ENCODE results near the gene MGAT5.

The MGAT5 gene

DNA sequence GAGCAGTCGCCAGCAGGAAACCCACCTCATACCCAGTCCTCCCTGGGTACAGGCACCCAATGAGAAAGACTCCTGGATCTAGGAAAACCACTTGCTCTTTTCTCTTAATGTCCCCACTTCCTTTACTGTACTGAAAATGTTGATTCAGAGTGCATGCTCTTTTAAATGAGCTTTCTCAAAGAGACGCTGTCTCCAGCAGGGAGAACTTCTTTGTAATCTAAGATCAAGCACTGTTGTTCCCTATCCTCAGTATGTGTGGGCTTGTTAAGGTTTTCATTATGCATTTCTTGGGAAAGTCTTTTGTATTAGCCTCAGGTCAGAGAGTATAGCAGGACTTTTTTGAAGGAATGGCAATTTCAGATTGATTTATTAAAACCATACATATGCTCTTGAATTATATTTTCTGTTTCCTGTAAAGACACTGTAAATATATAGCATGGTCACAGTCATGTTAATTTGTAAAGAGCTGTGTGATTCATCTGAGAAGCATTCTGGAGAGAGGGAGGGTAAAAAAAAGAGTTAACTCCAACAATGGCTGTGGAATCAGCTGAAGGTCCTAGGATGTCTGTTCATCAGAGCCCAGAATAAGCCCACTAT lies 178.1 kb downstream of the MGAT5 start:
- no peak for DNase-seq

DNA sequence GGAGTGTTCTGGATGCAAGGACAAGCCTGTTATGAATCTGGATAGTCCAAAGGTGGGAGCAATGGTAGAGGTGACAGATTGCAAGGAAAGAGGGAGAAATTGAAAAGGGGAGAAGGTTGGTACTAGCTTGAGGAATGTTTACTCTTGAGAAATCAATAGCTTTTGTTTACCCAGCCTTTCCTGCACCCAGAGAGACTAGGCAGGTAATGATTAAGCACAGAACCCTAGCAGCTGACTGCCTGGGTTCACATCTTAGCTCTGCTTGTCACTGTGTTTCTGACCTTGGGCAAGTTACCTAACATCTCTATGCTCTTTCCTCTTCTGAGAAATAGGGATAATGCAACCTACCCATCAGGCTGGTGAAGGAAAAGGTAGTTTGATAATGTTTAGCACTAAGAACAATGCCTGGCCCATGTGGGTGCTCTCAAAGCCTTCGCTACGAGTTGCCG lies 178.6 kb downstream of the MGAT5 start:
- DNase-seq: no peak

DNA sequence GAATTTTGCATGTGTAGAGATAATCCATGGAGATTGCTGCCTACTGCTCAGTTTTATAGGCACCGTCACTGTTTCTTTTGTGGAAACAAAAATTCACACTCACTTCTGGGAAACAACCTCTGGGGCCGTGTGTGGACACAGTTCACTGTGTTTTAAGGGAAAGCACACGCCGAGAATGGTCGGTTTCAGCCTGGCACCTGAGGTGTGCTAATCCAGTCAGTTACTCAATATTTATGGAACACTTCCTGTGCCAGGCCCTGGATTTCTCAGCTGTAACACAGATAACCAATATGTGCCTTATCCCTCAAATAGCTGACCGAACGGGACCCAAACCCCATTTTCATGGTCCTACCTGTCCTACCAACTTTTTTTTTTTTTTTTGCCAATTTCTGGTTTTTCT lies 179.6 kb downstream of the MGAT5 start:
- DNase-seq: no peak

DNA sequence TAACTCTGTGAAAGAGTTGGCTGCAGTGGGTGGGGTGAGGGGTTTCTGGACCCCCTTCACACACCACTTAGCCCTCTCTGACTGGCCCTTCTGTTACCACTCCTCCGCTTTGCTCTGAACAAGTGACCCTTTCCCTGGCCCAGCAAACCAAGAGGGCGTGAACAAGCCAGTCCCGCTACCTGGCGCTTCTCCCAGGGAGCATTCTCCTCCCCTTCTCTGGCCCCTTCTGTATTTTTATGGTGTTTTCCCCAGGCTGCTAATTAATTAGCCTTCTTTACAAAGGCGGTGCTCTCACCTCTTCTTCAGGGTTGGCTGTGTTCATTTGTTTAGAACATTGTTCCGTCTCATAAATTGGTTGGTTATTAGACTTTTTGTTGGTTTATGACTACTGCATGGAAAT lies 180.1 kb downstream of the MGAT5 start:
- no peak for DNase-seq

DNA sequence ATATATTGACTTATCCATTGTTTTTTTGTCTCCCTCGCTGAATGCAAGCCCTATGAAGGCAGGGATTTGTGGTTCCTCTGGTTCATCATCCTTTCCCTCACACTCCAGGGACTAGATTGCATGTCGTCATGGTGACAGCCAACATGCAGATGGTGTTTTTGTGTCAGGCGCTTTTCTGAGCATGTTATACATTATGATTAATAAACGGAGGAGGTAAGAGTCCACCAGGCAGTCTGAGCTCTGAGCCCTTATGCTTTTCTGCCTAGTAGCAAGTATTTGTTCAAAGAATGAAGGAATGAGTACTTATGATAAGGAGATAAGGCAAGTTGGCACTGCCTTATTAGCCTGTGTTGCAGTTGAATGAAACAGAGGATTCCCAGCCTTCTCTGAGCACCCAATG lies 181.6 kb downstream of the MGAT5 start:
- no peak for DNase-seq

DNA sequence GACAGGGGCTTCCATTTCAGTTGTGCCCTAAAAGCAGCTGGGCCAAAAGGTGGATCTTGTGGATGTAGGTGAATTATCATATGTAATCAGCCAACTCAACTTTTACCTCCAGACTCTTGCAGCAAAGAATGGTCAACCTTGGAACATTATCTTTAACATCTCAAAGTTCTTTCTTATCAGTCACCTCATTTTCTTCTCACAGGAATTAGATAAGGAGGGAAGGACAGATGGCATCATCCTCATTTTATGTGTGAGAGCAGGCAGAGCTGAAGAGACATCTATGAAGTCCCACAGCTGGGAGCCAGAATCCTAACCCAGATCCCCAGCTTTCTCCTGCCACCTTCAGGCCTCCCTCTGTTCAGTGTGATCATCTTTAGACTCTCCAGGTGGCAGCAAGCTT lies 182.1 kb downstream of the MGAT5 start:
- no peak for DNase-seq

DNA sequence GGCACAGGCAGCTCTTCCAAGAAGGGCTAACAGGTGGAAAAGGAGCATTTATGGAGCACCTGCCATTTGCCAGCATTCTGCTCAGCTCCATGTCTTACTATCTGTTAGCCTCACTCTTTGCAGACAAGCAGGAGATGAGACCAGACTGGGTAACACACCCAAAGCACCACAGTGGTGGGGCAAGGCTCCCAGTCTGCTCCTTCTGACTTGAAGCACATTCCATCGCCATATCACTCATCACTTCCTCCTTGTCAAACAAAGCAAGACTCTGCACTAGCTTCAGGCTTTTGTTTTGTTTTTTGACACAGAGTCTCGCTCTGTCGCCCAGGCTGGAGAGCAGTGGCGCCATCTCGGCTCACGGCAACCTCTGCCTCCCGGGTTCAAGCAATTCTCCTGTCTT lies 182.8 kb downstream of the MGAT5 start:
- DNase-seq: no peak

DNA sequence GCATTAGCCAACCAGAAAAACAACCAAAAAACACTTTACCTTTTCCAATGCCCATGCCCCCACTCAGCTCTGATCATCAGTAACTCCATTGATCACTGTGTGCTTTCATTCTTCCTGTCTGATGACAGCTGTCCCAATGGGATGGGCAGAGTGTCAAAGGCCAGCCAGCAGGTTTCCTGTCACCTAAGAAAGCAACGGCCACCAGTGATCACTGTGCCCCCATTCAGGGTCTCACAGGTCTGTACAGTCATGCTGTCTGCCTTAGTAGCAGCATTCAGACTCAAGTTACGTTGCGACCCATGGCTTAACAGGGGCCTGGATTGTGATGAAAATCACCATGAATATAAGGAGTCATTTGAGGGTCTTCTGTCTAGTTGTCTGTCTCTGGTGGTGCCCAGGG lies 184.5 kb downstream of the MGAT5 start:
- no peak for DNase-seq

DNA sequence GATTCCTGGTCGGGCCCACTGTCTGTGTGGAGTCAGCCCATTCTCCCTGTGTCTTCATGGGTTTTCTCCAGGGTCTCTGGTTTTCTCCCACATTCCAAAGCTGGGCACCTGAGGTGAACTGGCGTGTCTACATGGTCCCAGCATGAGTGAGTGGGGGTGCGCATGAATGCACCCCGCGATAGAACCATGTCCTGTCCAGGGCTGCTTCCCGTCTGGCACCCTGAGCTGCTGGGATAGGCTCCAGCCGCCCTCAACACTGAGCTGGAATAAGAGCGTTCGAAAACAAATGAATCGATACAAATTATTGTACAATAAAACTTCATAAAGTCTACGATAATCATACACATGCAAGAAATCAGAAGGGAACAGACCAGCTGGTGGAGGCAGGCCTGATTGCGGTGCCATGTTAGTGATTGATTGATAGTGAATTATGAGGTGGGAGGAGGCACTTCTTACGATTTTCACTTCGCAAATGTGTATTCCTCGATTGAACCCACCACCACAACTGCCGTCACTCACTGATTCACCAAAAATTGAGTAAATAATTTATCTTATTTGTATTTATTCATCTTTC lies 186.6 kb downstream of the MGAT5 start:
- DNase-seq: no peak

DNA sequence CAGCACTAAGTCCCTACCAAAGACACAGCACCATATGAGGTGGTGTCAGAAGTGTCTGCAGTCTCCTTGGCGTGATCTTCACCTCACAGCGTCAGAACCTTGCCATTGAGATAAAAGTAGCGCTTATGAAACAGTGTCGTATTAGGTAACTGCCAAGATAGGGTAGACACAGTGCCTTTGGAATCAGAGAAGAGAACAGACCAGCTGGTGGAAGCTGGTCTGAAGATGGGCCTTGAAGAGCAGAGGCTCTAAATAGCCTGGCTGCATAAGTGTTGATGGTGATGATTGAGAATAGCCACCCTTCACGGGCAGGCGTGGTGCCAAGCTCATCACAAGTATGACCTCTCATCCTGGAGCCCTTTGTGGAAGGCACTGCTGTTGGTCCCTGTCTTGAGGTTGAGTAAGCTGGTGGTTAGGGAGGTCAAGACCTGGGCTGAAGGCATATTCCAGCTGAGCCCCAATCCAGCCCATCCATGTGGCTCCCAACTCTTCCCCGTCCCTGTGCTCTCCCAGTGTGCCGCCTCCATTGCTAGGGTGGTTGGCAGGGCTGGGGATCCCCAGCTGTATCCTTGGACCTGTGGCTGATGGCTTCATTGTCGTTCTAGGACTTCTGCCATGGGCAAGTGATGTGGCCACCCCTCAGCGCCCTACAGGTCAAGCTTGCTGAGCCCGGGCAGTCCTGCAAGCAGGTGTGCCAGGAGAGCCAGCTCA lies 187.4 kb downstream of the MGAT5 start:
- DNase-seq: no peak

DNA sequence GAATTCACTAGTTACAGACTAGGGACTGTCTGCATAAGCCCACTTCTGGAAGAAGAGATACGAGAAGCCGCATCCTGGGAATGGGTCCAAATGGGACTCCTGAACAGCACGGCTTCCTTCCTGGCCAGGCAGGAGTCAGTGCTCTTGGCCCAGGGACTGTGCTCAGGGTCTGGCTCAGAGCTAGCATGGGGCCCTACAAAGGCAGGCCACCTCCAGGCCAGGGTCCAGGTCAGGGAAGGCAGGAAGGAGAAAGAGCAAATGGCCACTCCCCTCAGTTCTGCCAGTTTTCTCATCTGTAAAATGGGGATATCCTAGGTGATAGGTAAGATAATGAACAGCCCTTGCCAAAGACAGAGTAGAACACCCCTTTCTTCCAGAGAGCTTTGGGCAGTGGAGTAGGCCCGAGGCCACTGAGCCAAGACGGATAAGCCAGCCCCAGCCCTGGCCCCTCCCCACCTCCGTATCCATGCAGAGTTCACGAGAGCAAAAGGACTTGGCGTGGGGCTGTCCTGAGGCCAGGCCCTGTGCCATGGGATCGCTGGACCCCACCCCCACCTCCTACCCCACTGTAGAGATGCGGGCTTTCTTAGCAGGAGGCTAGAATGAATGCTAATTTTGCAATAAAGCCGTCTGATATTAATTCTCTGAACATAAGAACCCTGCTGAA lies 190.1 kb downstream of the MGAT5 start:
- DNase-seq: no peak

DNA sequence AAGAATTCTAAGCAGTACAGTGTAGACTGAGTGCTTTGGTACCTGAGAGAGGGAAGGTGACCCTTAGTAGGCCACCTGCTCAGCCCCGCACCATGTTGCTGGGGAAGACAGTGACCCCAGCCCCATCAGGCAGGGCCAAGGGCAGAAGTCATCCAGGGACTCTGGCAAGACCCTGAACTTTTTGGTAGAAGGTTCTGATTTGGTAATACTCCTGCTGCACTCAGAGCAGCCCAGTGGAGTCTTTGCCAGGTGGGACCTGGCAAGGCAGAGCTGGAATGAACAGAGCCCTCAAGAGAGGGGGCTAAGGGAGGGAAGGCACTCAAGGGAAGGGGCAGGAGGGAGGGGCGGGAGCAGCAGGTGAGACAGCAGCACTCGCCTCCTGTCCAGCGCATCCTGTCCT lies 191.2 kb downstream of the MGAT5 start:
- DNase-seq: no peak

DNA sequence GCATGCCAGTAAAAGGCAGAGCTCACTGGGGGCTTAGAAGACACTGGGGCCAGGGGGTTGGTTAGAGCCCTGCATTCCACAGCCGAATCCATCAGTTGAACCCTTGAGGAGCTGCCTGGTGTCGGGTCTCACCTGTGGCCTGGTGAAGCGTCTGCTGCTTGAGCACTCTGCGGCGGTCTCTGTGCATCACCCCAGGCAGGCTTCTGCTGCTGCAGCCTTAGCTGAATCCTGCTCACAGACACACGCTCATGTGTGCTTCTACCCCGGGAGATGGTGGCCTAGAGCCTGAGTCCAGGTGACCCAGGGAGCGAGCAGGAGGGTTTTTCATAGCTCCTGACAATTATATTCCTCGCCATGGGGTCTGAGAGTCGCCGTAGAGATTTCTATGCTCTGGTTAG lies 192.1 kb downstream of the MGAT5 start:
- DNase-seq: no peak

DNA sequence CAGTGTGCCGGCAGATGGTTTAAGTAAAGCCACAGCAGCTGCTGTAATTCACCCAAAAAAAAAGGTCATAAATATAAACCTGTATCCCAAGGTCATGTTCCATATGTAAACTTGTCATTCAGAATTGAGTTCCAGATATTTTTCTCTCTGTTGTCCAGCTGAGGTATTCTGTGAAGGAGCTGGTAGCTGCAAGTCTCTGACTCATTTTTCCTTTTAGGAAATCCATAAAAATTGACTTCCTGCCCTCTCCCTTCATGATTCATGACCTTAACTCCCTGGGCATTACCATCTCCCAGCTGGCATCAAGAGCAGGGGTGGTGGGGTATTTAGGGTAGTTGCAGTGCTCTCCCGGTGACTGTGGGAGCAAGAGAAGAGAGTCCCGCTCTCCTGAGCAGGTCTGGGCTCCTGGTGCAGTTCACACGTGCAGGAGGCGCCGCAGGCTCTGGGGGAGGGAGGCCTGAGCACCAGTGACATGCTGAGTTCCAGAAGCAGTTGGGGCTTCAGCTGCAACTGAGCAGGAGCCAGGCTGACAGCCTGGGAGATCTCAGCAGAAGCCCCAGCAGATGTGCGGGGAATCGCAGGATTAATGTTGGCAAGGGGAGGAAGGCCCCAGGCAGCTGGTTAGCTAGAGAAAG lies 192.6 kb downstream of the MGAT5 start:
- DNase-seq: no peak

DNA sequence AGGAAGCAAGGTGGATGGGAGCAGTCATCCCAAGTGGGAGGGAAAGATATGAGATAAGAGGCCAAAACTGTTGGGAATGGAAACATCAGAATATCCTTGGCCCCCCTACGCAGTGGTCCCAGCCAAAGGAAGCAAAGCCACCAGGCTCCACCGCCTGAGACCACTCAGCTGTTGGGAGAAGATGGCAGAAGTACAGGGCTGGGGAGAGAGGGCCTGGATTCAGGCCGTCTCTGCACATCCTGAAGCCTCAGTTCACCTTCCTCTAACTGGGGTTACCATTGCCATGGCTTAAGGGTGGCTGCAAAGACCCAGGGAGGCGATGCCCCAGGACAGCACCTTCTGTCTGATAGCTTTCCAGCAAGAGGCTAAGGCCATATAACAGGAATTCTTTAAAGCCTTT lies 193.8 kb downstream of the MGAT5 start:
- no peak for DNase-seq

DNA sequence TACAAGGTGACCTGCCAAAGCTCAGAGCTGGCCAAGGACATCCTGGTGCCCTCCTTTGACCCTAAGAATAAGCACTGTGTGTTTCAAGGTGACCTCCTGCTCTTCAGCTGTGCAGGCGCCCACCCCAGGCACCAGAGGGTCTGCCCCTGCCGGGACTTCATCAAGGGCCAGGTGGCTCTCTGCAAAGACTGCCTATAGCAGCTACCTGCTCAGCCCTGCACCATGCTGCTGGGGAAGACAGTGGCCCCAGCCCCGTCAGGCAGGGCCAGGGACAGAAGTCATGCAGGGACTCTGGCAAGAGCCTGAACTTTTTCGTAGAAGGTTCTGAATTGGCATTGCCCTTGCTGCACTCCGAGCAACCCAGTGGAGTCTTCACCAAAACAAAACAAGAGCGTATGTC lies 194.8 kb downstream of the MGAT5 start:
- no peak for DNase-seq

DNA sequence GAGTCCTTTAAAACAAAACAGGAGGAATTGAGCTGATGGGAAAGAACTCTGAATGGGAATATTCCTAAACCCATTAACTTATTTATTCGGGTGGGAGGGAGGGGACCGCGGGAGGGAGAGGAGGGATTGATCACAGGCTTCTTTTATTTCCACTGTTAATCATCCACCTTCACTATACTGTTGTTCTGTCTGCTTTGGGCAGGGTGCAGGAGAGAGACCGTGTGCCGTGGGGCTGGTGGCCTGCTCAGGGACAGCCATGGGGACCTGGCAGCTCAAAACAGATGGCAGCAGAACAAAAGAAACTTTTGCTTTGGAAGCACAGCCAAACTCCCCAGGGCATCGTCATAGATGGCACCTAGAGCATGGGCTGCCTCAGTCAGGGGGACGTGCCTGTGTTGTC lies 195.3 kb downstream of the MGAT5 start:
- no peak for DNase-seq

DNA sequence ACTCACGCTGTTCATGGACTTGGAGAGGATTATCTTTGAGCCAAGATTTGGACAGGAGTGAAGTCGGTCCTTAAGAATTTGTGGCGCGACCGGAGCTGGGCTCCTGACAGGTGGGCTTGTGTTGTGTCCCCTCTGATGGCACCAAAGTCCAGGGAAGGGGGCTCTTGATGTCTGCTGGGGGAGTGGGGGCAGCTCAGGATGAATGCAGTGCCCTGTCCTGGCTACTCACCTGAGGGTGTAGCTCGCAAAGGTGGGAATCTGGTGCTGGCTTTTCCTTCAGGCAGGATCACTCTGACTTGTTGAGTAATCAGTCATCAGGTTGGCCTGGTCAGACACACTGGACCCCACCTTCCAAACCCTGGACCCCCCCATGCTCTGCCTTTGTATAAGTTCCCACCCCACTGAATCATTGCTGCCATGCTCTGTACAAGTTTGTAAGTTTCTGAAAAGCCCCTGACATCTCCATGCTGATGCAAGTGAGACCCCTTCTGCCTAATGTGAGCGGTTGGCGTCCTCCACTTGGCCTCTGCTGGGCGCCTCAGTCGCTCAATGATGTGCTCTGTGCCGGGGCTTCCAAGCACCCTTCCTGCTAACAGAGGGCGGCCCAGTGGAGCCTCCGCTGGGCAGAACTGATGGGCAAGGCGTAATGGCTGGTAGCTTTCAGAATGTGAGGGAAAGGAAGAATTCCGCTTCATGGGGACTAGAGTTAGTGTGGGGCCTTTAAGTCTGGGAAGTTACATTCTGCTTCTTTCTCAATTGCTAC lies 196.1 kb downstream of the MGAT5 start:
- DNase-seq: no peak

DNA sequence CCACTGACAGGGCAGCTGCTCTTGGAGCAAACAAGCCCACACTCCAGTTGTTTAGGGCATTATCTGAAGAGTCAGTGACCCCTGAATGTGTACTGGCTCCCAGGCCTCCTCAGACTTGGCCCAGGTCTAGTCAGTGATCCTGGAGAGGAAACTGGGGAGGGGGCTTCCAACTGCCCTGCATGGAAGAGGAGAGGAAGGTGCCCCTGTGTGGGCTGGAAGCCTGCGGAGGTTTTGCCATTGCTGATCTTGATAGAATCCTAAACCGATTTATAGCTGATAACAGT lies 197.4 kb downstream of the MGAT5 start:
- no peak for DNase-seq

DNA sequence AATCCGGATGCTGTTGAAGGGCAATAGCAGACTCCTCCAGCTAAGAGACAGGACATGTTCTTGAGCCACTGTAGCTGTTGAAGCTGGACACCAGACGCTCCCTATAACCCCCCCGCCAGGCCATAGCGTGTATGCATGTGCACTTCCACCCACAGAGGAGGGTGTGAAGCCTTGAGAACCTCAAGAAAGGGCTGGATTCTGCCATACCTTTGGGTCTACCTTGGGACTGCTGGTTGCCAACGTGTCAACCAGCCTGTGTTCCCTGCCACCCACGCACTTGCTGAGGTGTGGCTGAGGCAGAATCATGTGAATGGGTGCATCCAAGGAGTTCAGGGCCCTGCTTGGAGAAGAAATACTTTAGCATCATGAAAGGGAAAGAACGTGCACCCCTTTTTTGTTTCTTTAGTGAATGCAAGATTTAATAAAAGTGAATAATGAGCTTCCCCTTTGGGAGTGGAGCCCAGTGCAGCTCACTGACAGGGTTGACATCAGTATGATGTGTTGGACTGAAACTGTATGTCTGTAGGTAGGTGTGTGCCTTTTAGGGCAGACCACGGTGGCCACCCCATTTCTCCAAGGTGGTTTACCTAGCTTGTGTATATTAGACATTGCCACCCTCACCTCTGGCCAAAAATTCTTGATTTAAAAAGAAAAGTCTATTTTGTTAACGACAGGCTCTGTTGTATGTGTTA lies 198.3 kb downstream of the MGAT5 start:
- DNase-seq: no peak

DNA sequence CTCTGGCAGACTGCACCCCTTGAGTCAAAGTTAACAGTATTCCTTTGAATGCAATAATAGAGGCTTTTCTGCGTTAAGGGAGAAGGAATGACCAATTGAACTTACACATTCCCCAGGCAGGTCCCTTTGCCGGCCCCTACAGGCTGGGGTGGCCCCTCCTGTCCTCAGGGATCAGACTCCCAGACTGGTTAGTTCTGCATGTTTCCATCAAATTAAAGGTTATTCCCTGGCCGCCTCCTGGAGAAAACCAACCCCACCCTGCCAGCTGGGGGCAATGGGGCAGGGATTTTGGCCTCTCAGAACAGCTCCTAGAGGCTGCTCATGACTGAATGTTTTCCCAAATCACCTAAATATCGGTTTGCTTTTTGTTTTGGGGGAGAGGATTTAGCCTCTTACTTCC lies 199.6 kb downstream of the MGAT5 start:
- no peak for DNase-seq

DNA sequence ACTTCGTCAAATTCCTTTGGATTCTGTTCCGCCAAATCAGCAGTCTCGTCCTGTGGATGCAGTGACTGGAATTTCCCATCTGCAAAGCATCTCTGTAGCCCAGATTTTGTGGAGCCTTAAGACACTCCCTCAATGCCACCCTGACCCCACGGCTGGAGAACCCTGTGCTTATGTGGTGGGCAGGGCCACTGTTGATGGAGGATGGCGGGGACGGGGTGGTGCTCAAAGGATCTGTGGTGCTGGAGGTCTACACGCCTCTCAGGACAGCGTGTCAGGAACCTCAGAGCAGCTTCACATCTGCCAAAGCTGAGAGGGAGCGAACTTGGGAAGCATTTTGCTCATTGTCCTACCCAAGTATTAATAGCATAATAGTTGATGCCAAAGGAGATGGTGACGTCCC lies 200.1 kb downstream of the MGAT5 start:
- no peak for DNase-seq

DNA sequence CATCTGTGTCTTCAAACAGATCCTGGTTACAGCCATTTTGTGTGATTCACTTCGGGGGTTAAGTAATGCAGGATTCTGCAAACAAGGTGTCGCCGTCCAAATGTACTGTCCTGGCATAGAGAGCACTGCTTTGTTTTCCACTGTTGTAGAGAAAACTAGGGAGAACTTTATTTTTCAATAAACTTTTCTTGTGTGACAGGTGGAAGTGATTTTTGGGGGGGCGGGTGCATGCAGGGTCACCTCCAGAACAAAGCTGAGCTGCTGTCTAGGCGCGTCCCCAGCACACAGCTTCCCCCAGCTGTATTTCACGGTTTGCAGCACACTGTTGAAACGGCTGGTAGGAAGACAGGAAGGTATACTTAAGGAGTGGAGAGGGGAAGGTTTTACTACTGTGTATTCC lies 200.6 kb downstream of the MGAT5 start:
- no peak for DNase-seq

Measured in CD4-positive, alpha-beta T cell treated with Interferon alpha-2 for 1 hour (primary cell).